Memory B cell (primary cell): Measurements from ENCODE around the gene INCENP.
"Not testable (repeated sequence)": the region's sequence is repeated elsewhere in the genome, so short reads cannot be mapped to it uniquely, and the experiment has no call there.

Source experiments
- ATAC-seq: fragments of 150-1000 bp; cut with Tn5 transposase; 2 replicates; pipeline ENCODE4 v1.10.0; 2021; ENCODE audit warnings: low read depth, mild to moderate bottlenecking, moderate library complexity
- DNase-seq, 2 donors: peaks; one replicate each; pipeline ENCODE4 v3.0.0; 2022; ENCODE audit warnings: low spot score in 2 of 2
- H3K27ac Mint-ChIP-seq: one replicate; pipeline ENCODE4 v1.8.0; 2022; ENCODE audit warnings: mild to moderate bottlenecking, moderate library complexity, mixed read lengths
- H3K27me3 Mint-ChIP-seq: one replicate; pipeline ENCODE4 v1.8.0; 2022; ENCODE audit warnings: mixed read lengths
- H3K36me3 Mint-ChIP-seq: one replicate; pipeline ENCODE4 v1.8.0; 2022; ENCODE audit warnings: mild to moderate bottlenecking, mixed read lengths
- H3K4me1 Mint-ChIP-seq: one replicate; pipeline ENCODE4 v1.8.0; 2022; ENCODE audit warnings: mixed read lengths
- H3K4me3 Mint-ChIP-seq: one replicate; pipeline ENCODE4 v1.8.0; 2022; ENCODE audit warnings: mild to moderate bottlenecking, moderate library complexity, mixed read lengths
- H3K9me3 Mint-ChIP-seq: one replicate; pipeline ENCODE4 v1.8.0; 2022; ENCODE audit warnings: mixed read lengths

INCENP gene

GRCh38 chr11:62190011-62190410 lies 66.2 kb downstream of the INCENP start, which contains the start of gene SCGB1D1:
Gene SCGB1D1, plus strand, starts transcription at chr11:62190216. Its CDS starts 69 bp downstream, at chr11:62190285.
- no peak for DNase-seq
- peaks cover 29% of the 10 kb centered on the region for H3K27me3 Mint-ChIP-seq
- peaks cover under 1% of the 10 kb centered on the region for H3K9me3 Mint-ChIP-seq
- no peaks in the 10 kb centered on the region for H3K4me1 Mint-ChIP-seq
- H3K36me3 Mint-ChIP-seq: no peaks in the 10 kb centered on the region
- H3K4me3 Mint-ChIP-seq: no peak within 1 kb of the TSS
- ATAC-seq: no peak
- no peak within 1 kb of the TSS for H3K27ac Mint-ChIP-seq

- H3K4me1 Mint-ChIP-seq: no peaks in the 10 kb centered on the region
- DNase-seq: no peak
- ATAC-seq: no peak
- H3K9me3 Mint-ChIP-seq: peaks cover 3% of the 10 kb centered on the region
- H3K27me3 Mint-ChIP-seq: peaks cover 36% of the 10 kb centered on the region
- H3K36me3 Mint-ChIP-seq: no peaks in the 10 kb centered on the region
- H3K27ac Mint-ChIP-seq: no peak overlapping the region
- H3K4me3 Mint-ChIP-seq: no peak overlapping the region
Measured at GRCh38 chr11:62193952-62194351, 70.1 kb downstream of the INCENP start.

- not testable (repeated sequence) for H3K4me1 Mint-ChIP-seq, ATAC-seq, DNase-seq, H3K27ac Mint-ChIP-seq, H3K36me3 Mint-ChIP-seq, H3K9me3 Mint-ChIP-seq, H3K4me3 Mint-ChIP-seq
- H3K27me3 Mint-ChIP-seq: peaks cover 30% of the 10 kb centered on the region
Measured at GRCh38 chr11:62195010-62195409, 71.2 kb downstream of the INCENP start.

- Mint-ChIP-seq H3K4me1 (no peaks in the 10 kb centered on the region), H3K27me3 (peaks cover 28% of the 10 kb centered on the region), H3K4me3 (no peak overlapping the region), H3K36me3 (no peaks in the 10 kb centered on the region), H3K27ac (no peak overlapping the region), H3K9me3 (peaks cover 3% of the 10 kb centered on the region)
- DNase-seq: no peak
- no peak for ATAC-seq
Measured at GRCh38 chr11:62195945-62196344, 72.1 kb downstream of the INCENP start.

- H3K27ac Mint-ChIP-seq, DNase-seq, ATAC-seq, H3K4me3 Mint-ChIP-seq, H3K9me3 Mint-ChIP-seq, H3K4me1 Mint-ChIP-seq, H3K36me3 Mint-ChIP-seq: not testable (repeated sequence)
- H3K27me3 Mint-ChIP-seq: peaks cover 31% of the 10 kb centered on the region
Measured at GRCh38 chr11:62197400-62197799, 73.6 kb downstream of the INCENP start.

- Mint-ChIP-seq H3K4me3 (no peak overlapping the region), H3K36me3 (no peaks in the 10 kb centered on the region), H3K4me1 (no peaks in the 10 kb centered on the region), H3K27me3 (peaks cover 16% of the 10 kb centered on the region), H3K27ac (no peak overlapping the region), H3K9me3 (peaks cover 3% of the 10 kb centered on the region)
- no peak for DNase-seq
- no peak for ATAC-seq
Measured at GRCh38 chr11:62201376-62201775, 77.6 kb downstream of the INCENP start.
